Measurements from ENCODE around the gene IRX6.

The IRX6 gene

DNA sequence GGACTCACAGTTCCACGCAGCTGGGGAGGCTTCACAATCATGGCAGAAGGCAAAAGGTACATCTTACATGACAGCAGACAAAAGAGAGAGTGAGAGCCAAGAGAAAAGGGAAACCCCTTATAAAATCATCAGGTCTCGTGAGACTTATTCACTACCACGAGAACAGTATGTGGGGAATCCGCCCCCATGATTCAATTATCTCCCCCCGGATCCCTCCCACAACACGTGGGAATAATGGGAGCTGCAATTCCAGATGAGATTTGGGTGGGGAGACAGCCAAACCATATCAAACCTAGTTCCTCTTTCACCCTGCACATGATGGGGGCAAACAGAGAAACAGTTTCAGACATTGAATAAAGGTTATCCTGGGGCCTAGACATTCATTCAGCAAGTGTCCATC, 32.2 kb upstream of the IRX6 start:
- Histone ChIP-seq H3K9ac (ENCODE audit: low read depth, low read length, poor library complexity, severe bottlenecking) (no peak overlapping the region), H3F3A (ENCODE audit: low read depth) (no peaks in the 10 kb centered on the region), H2AFZ (ENCODE audit: low read length) (no peak overlapping the region), H3K27me3 (ENCODE audit: insufficient read depth, low read length, poor library complexity, severe bottlenecking) (no peaks in the 10 kb centered on the region), H3K4me3 (ENCODE audit: low read length, poor library complexity, severe bottlenecking) (no peak overlapping the region), H3K79me2 (ENCODE audit: insufficient read depth, low read length) (no peaks in the 10 kb centered on the region), H3K4me1 (ENCODE audit: insufficient read depth, low read length, poor library complexity, severe bottlenecking) (peaks cover 11% of the 10 kb centered on the region), H3K36me3 (ENCODE audit: insufficient read depth, low read length) (no peaks in the 10 kb centered on the region), H4K20me1 (ENCODE audit: insufficient read depth, low read length, poor library complexity, severe bottlenecking) (no peaks in the 10 kb centered on the region), H3K9me2 (replicated peaks; ENCODE audit: low read depth, low read length) (no peaks in the 10 kb centered on the region), H3K4me2 (ENCODE audit: low read depth, low read length, poor library complexity, severe bottlenecking) (no peak overlapping the region), H3K9me3 (ENCODE audit: insufficient read depth, low read depth, low read length) (no peaks in the 10 kb centered on the region)
- no peak for TF ChIP-seq EZH2phosphoT487 (IDR thresholded peaks at IDR 0.05; ENCODE audit: borderline replicate concordance)
- TF ChIP-seq, protein P1, sequence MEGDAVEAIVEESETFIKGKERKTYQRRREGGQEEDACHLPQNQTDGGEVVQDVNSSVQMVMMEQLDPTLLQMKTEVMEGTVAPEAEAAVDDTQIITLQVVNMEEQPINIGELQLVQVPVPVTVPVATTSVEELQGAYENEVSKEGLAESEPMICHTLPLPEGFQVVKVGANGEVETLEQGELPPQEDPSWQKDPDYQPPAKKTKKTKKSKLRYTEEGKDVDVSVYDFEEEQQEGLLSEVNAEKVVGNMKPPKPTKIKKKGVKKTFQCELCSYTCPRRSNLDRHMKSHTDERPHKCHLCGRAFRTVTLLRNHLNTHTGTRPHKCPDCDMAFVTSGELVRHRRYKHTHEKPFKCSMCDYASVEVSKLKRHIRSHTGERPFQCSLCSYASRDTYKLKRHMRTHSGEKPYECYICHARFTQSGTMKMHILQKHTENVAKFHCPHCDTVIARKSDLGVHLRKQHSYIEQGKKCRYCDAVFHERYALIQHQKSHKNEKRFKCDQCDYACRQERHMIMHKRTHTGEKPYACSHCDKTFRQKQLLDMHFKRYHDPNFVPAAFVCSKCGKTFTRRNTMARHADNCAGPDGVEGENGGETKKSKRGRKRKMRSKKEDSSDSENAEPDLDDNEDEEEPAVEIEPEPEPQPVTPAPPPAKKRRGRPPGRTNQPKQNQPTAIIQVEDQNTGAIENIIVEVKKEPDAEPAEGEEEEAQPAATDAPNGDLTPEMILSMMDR (conservative IDR thresholded peaks at IDR 0.05; ENCODE audit: low read length), result no peak

DNA sequence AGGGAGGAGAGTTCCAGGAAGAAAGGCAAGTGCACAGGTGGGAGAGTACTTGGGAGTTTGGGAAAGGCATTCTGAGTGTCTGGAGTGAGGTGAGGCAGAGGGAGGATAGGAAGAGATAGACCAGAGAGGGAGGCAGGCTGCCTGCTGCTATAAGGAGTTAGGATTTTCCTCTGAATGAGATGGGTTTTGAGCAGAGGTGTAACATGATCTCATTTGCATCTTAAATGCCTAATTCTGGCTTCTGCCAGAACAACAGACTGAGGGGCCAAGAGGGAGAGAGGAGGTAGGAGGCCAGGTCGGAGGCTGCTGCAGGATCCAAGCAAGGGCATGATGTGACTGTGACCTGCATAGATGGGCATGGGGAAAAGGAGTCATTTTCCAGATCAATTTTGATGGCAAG, 31.5 kb upstream of the IRX6 start:
- TF ChIP-seq EZH2phosphoT487 (IDR thresholded peaks at IDR 0.05; ENCODE audit: borderline replicate concordance), result no peak
- TF ChIP-seq, protein P1 (conservative IDR thresholded peaks at IDR 0.05; ENCODE audit: low read length), result no peak
- H3F3A ChIP-seq (ENCODE audit: low read depth), result no peaks in the 10 kb centered on the region
- H3K4me1 ChIP-seq (ENCODE audit: insufficient read depth, low read length, poor library complexity, severe bottlenecking), result peaks cover 11% of the 10 kb centered on the region
- H3K9me2 ChIP-seq (replicated peaks; ENCODE audit: low read depth, low read length), result no peaks in the 10 kb centered on the region
- no peaks in the 10 kb centered on the region for H3K9me3 ChIP-seq (ENCODE audit: insufficient read depth, low read depth, low read length)
- no peak overlapping the region for H3K4me3 ChIP-seq (ENCODE audit: low read length, poor library complexity, severe bottlenecking)
- no peaks in the 10 kb centered on the region for H3K27me3 ChIP-seq (ENCODE audit: insufficient read depth, low read length, poor library complexity, severe bottlenecking)
- H3K79me2 ChIP-seq (ENCODE audit: insufficient read depth, low read length), result no peaks in the 10 kb centered on the region
- H3K9ac ChIP-seq (ENCODE audit: low read depth, low read length, poor library complexity, severe bottlenecking), result no peak overlapping the region
- no peaks in the 10 kb centered on the region for H3K36me3 ChIP-seq (ENCODE audit: insufficient read depth, low read length)
- no peak overlapping the region for H3K4me2 ChIP-seq (ENCODE audit: low read depth, low read length, poor library complexity, severe bottlenecking)
- no peak overlapping the region for H2AFZ ChIP-seq (ENCODE audit: low read length)
- H4K20me1 ChIP-seq (ENCODE audit: insufficient read depth, low read length, poor library complexity, severe bottlenecking), result no peaks in the 10 kb centered on the region

DNA sequence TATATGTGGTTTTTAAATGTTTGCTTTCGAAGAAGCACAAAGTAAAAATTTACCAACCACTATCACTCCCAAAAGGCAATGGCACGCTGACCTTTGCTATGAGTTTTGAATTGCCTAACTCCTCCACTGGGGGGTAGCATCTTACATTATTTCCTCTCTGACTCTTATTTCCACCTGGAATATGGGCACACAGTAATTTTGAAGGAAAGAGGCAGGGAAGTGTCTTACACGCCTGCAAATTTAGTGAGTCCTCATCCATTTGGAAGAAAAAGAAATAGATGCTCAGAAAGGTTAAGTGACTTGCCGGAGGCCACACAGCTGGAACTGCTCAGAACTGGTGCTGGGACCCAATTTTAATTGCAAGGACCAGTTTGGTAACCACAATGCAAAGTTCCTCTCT, 29.9 kb upstream of the IRX6 start:
- H3F3A ChIP-seq (ENCODE audit: low read depth), result no peaks in the 10 kb centered on the region
- no peaks in the 10 kb centered on the region for H3K27me3 ChIP-seq (ENCODE audit: insufficient read depth, low read length, poor library complexity, severe bottlenecking)
- H3K9me3 ChIP-seq (ENCODE audit: insufficient read depth, low read depth, low read length), result no peaks in the 10 kb centered on the region; the same call in 1 of the 2 replicates
- H4K20me1 ChIP-seq (ENCODE audit: insufficient read depth, low read length, poor library complexity, severe bottlenecking), result no peaks in the 10 kb centered on the region
- TF ChIP-seq, protein P1 (conservative IDR thresholded peaks at IDR 0.05; ENCODE audit: low read length), result peak; percentile 62
- no peak for TF ChIP-seq EZH2phosphoT487 (IDR thresholded peaks at IDR 0.05; ENCODE audit: borderline replicate concordance)
- H3K9me2 ChIP-seq (replicated peaks; ENCODE audit: low read depth, low read length), result no peaks in the 10 kb centered on the region
- H3K36me3 ChIP-seq (ENCODE audit: insufficient read depth, low read length), result no peaks in the 10 kb centered on the region
- peaks cover 11% of the 10 kb centered on the region for H3K4me1 ChIP-seq (ENCODE audit: insufficient read depth, low read length, poor library complexity, severe bottlenecking)
- H3K79me2 ChIP-seq (ENCODE audit: insufficient read depth, low read length), result no peaks in the 10 kb centered on the region
- no peak overlapping the region for H3K9ac ChIP-seq (ENCODE audit: low read depth, low read length, poor library complexity, severe bottlenecking)
- H2AFZ ChIP-seq (ENCODE audit: low read length), result no peak overlapping the region
- H3K4me3 ChIP-seq (ENCODE audit: low read length, poor library complexity, severe bottlenecking), result no peak overlapping the region
- H3K4me2 ChIP-seq (ENCODE audit: low read depth, low read length, poor library complexity, severe bottlenecking), result no peak overlapping the region
